GM19351 (cell line): ENCODE results near the gene CDC45.

ENCODE experiments used
- ATAC-seq: cut with Tn5 transposase; IDR thresholded peaks from one replicate; pipeline ENCODE4 v1.9.1; 2021; ENCODE audit warnings: mild to moderate bottlenecking, moderate library complexity; ENCODE audit not compliant: unreplicated experiment

CDC45 gene

DNA sequence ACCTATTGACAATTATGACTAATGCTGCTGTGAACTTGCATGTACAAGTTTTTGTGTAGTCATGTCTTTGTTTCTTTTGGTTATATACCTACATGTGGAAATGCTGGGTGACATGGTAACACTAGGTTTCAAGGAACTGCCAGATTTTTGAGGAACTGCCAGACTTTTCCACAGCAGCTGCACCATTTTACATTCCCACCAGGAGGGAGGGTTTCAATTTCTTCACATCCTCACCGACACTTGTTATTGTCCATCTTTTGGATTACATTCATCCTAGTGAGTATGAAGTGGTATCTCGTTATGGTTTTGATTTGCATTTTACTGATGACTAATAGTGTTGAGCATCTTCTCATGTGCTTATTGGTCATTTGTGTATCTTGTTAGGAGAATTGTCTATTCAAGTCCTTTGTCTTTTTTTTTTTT lies 31.2 kb downstream of the CDC45 start:
- ATAC-seq = no peak

DNA sequence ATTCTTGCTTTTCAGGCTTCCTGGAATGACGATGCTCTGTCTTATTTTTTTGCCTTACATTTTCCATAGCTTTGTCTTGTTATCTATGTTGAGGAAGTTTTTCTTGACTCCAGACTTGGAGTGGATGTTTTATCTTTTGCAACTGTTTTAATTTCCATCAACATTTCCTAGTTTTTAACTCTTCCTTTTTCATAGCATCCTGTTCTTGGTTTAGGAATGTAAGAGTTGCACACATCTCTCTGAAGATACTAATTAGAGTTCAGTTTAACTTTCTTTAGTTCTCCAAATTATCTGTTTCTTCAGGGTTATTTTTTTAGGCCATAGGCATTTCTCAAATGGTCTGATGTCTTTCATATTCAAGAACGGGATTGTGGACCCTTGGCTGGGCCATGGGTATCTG lies 34.1 kb downstream of the CDC45 start:
- no peak for ATAC-seq

DNA sequence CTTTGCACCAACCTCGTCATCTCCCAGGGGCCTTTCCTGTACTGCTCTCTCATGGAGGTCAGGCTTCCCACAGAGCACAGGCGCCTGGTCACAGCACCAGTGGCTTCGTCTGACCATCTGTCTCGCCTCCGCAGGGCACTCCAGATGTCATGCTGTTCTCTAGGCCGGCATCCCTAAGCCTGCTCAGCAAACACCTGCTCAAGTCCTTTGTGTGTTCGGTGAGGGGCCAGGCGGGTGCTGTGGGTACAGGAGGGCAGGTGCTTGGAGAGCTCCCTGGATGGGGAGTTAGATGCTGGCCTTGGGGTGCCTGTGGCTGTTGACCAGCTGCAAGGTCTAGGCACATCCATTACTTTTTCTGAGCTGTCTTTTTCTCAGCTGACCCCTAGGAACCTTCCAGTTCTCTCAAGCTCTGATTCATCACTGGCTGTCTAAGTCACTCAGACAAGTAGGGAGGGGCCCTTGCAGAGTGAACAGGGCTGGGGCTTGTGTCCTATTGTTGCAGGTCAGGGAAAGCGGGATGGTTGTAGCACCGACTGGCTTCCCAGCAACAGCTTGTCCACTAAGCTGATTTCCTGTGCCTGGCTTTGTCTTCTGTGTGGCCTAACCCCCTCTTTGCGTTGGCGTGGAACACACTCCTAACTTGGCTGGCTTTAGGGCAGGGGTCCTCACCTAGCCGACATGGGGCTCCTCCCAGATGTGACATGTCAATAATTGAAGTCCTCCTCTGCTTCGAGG lies 35.3 kb downstream of the CDC45 start:
- ATAC-seq = no peak

DNA sequence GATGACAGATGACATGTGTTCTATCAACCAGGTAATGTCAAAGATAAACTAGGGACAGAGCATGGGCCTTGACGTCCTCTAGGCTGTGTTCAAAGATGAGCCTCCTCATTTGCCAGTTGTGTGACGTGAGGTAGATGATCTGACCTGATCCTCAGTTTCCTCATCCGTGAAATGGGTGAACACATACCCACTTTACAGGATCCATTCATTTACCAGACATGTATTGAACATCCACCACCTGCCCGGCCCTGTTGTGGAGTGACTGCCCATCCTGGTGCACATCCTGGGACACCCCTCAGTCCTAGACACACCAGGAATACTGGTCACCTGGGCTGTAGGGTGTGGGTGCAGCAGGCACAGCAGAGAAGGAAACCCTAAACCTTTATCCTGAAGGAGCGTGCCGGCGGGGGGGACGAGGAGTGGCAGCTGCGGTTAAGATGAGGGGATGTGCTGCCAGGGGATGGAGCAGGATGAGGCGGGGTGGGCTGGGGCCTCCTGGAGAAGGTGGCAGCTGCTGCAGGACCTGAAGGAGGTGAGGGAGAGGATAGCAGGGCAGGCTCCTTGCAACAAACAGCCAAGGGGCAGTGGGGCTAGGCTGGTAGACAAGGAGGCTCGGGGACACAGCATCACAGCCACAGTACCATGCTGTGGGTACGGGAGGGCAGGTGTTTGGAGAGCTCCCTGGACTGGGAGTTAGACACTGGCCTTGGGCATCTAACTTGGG lies 36.1 kb downstream of the CDC45 start:
- no peak for ATAC-seq

DNA sequence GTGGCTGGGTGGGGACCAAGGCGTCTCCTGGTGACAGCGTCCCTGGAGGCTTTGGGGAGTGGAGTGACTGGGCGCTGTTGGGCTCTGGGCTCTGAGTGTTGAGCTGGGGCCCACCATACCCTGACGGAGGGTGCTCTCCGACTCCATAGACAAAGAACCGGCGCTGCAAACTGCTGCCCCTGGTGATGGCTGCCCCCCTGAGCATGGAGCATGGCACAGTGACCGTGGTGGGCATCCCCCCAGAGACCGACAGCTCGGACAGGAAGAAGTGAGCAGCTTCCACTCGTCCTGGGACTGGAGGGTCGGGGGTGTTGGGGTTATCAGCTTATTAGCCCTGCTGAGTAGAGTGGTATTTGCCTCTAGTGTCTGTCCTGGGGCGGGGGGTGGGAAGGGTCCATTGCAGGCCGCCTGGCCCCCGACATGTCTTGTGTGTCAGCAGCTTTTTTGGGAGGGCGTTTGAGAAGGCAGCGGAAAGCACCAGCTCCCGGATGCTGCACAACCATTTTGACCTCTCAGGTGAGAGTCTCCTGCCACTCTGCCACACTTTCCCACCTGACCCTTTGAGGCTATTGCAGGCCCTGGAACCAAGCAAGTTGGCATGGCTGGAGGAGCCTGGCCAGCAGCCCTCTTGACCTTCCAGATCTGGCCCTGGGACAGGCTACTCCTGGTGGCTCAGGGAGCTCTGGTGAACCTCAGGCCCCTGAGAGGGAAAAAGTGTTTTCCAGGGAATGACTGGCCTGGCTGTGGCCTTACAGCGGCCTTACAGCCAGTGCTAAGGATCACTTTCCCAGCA lies 36.9 kb downstream of the CDC45 start:
- ATAC-seq = no peak

DNA sequence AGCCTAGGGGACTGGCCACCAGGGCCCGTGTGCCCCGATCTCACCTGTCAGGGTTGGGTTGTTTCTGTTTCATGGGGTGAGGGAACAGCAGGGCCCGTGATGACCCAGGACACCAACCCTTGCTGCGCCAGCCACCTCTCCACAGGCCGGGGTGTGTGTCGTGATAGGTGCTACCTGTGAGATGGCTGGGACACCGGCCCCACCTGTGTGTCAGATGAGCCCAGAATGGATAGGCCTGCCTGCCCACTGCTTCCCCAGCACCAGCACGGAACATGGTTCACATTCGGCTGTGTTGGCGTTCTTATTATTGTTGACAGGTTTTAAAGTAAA lies 37.4 kb downstream of the CDC45 start:
- ATAC-seq = no peak

DNA sequence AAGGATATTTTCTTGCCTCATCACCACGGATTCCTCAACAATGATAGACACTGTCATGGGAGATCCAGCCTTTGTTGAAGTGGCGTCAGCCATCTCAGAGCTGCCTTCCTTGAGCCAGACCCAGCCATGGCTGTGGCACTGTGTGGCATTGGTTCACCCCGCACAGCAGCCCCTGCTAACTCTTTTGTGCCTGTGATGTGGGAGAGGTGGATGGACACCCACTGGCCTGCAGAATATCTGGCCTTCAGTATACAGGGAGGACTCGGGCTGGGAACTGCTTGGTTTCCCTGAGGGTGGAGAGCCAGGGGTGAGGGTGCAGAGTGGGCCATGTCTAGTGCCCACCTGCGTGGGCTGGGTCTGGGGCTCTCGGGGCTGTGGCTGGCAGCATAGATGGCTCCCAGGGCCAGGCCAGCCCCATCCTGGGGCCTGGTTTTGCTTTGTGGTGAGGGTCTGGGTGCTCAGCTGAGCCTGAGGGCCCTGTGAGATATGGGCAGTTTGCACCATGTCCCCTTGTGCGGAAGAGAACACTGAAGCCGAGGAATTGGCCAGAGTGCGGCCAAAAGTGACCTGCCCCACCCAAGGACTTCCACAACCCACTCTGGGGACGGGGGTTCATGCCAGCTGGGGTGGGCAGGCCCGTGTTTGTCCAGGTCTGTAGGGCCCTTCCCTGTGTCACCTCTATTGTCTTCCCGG lies 38.3 kb downstream of the CDC45 start:
- ATAC-seq = no peak

DNA sequence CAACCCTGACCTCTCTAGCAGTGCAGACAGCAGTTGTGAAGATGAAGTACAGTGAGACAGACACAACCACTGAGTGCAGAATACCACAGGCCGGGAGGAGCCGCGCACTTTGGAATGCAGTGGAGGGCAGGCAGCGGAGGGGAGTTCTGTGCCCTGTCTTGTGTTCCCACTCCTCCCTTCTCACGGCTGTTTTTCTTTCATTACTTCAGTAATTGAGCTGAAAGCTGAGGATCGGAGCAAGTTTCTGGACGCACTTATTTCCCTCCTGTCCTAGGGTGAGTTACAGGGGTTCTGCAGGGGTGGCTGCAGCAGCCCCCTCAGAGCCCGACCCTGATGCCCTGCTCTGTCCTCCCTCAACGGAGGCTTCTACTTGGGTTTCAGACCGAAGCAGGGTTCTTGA lies 38.9 kb downstream of the CDC45 start:
- no peak for ATAC-seq

DNA sequence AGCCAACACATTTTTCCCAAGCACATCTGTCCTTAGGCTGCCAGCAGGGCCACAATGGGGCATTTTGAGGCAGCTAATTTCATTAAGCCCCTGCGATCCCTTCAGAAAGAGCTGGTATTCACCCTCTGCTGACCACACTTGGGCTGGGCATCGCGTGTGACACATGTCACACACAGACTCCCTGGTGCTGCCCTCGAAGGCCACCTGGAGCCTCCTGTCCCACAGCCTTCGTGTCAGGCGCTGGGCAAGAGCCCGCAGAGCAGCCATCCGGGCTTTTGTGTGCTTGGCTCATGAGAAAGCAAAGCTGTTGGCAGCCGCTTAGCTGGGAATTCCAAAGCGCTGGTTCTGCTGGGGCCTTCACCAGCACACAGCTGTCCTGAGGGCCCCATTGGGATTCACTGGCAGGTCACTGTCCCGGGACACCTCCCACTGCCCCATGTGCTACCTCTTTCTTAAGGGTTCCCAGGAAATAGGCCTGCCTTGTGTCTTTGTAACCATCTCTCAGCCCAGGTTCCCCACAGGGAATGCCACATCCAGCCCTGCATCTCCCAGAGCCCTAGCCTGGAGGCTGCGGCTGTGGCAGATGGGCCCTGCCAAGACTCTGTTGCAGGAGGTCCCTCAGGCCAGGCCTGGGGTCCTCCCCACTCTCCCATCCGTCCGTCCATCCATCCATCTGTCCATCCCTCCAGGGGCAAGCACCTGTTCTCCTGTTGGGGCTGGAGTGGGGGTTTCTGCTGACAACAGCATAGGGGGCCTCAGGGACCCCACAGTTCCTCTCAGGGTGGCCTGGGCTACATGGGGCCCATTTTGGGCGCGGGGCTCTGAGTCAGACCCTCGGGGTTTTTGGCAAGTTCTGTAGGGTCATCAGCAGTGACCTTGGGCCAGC lies 39.6 kb downstream of the CDC45 start:
- no peak for ATAC-seq

DNA sequence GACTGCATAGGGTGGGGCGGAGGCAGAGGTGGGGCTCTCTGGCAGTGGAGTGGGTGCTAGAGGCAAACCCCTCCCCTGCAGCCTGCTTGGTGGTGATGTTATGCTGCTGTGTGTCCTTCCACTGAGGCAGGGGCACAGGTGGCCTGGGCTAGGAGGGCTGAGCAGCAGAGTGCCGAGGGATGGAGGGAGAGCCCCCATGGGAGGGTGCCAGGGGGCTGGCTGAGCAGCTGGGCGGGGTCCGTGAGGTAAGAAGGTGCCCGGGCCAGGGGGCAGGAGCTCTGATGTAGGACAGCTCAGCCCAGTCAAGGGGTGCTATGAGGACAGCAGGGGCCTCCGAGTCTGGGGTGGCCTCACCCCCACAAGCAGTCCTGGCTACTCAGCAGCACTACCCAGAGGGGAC lies 40.3 kb downstream of the CDC45 start:
- no peak for ATAC-seq

DNA sequence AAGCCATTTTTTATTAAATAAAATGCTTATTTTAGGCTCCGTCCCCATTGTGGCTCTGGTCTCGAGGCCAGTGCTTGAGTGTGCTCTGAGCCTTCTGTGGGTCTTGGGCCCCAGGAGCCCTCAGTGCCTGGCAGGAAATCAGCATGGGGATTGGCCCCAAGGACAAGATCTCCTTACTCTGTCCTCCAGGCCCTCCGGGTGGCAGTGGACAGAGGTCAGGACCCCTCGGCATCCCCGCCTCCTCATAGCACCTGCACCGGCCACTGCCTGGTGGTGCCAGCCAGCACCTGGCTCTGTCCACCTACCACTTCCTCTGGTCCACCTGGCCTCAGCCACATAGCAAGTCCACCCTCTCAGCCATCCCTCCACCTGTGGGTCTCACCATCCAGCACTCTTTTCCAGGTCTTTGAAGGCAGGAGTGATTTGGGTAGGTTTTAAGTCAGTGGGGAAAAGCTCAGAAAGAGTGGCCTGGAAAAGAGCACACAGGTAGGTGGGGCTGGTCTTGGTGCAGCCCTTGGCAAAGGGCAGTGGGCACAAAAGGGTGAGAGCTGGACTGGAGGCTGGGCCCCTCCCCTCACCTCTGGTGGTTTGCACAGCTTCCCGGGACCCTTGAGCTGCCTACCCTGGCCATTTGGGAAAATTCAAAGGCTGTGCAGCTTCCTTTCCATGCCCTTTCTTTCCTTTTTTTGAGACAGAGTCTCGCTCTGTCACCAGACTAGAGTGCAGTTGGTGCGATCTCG lies 41.0 kb downstream of the CDC45 start:
- ATAC-seq = no peak

DNA sequence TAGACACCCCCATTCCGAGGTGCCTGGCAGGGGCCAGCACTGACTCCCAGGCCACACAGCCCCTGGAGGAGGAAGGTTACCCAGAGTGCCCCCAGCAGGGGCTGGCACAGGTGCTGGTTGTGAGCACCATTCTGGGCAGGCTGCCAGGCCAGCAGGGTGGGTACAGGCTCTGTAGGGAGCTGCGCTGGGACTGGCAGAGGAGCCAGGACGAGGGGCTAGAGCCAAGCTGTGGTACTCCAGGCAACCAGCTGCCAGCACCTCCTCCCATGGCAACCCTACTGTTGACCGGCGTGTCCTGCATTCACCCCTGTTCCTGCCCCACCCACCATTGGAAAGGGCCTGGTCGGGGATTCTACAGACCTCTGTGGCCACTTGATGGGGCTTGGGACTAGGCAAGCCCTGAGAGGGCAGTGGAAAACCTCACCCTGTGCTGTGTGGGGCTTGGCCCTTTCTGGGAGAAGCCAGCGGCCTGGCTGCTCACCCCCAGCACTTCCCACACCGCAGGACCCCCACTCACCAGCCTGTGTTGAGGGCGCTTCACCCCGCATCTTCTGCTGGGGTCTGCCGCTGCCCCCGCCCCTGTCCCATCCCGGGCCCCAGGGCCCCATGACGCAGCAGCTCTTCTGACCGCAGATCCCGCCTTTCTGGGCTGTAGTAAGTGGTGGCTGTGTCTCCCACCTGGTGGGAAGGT lies 42.6 kb downstream of the CDC45 start:
- no peak for ATAC-seq

DNA sequence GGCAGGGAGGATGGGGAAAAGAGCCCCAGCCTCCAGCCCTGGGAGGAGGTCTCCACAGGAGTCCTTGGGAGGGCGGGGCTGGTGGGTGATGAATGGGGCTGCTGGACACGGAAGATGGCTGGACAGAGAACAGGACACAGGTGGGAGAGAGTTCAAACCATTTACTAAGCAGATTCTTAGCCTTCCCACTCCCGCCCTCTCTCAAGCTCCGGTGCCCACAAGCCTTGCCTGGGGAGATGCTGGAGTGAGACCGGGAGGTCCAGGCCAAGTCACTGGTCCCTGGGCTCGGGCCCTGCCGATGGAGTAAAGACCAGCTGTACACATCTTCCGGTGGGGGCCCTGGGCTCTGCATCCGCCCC lies 43.1 kb downstream of the CDC45 start:
- no peak for ATAC-seq

DNA sequence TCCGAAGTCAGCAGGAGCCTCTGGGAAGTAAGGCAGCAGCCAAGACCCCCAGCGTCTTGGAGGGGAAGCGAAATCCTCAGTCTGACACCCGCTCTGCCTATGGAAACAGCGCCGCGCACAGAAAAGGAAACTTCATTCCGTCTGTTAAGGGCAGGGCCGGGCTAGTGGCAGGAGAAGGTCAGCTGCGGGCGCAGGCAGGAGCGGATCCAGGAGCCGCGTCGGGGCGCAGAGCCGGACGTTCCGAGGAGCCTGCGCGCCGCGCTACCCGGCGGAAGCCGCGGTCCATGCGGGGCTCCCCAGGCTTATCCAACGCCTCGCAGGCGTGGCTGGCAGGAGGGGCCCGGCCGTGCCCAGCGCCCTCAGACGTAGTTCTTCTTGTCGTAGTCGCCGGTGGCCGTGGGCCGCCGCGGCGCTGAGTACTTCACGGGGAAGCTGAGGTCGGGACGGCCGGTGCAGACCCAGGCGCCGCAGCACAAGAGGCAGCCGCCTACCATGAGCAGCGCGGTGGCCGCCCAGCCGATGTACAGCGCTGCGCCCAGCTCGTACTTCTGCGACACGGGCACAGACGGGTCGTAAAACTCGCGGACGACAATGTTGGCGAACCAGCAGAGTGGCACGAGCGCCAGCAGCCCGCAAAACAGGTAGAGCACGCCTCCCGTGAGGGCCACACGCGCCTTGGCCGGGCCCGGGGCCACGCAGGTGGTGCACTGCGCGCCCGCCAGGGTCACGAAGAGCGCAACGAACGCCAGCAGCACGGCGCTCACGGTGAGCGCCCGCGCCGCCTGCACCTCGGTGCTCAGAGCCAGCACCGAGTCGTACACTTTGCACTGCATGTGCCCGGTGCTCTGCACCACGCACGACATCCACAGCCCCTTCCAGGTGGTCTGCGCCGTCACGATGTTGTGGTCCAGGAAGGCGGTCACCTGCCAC lies 43.8 kb downstream of the CDC45 start:
- ATAC-seq = no peak

DNA sequence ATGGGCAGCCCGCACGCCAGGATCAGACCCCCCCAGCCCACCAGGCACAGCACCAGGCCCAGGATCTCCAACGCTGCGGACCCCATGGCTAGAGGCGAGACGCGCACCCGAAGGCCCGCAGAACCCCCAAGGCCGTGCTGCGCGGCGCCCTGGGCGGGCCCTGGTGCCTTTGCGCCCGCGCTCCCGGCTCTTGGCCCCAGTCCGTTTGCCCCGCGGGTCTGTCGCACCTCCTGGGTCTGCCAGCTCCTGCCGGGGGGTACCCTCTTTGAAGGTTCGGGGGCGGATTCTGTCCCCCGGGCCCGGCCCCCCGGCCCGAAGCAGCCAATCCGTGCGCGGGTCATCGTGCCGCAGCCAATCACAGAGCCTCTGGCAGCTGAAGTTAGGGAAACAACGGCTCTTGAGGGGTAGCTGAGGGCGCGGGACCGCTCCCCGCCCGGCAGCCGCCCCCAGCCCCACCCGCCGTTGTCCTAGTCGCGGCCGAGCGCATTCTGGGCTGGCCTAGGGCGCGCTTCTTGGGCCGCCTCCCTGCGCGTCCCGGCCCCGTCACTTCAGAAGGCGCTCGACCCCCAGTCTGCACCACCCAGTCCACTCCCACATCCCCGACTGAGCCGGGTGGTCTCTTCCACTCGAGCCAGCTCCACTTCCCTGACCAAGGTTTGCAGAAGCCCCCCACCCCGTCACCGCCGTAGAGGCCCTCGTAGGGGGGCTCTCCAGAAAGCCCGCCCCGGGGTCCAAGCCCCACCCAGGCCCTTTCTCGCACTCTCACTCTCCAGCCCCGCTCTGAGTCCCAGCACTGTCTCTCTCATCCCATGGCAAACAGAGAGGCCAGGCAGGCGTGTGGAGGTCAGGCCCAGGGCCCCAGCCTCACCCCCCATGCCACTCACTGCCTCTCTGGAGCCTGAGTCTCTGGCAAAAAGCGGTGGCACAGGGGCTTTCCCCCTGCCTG lies 44.7 kb downstream of the CDC45 start, which contains the start of gene CLDN5:
TSS of gene CLDN5 (minus strand) at position 241 of the 946 bp plus-strand sequence. CDS start at position 86, 155 bp downstream.
- ATAC-seq = no peak

DNA sequence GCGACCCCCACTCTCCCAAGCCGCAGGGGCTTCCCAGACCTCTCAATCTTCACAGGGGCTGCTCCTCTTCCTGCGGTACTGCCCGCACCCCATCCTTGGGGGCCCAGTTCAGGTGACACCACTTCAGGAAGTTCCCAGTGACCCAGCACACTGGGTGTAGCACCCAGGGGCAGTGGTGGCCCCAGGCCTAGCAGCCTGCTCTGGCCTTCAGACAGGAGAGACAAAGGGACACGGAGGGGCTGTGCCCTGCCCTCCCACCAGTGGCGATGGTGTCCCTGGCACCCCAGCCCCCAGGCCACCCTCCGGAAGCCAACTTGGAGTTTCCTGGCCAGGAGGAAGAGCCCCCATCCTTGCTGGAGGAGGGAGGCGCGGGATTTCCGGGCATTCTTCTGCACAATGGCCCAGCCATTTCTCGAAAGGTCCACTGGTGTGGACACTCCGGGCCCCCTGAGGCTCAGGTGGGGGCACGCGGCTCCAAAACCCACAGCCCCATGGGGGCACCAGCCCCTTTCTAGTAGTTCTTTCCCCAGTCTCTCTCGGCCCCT lies 45.5 kb downstream of the CDC45 start:
- no peak for ATAC-seq

DNA sequence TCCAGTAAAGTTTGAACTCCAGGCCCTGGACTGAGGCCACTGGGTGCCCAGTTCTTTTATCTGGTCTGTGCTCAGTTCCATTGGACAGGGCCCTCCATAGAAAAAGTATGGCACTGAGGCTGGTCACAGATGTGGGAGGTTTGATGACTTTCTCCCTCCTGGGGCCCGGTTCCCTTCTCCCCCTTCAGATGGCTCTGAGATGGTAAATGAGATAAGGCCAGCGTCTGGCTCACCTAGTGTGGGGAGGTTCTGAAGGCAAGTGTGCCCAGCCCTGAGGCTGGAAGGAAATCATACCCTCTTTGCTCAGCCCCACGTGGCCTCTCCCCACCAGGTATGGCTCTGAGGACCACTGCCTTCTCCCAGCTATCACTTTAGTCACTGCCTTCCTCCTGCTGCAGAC lies 45.9 kb downstream of the CDC45 start:
- ATAC-seq = no peak
